OCI-LY1 (cell line): Measurements from ENCODE around the gene NBL1.

Experiments
- CTCF ChIP-seq: fragments of 200-600 bp; sonication (generic), shearing (Covaris generic); IDR thresholded peaks from 2 replicates; pipeline ENCODE4 v1.5.1; 2017; ENCODE audit warnings: mild to moderate bottlenecking, antibody characterized with exemption, low read length, moderate library complexity, mixed read lengths
- EZH2 ChIP-seq: fragments of 200-600 bp; sonication (generic), shearing (Covaris generic); IDR thresholded peaks from 2 replicates; pipeline ENCODE4 v1.8.0; 2017; ENCODE audit warnings: borderline replicate concordance, mixed run types, mild to moderate bottlenecking, antibody characterized with exemption, low read length, moderate library complexity, mixed read lengths

DNA sequence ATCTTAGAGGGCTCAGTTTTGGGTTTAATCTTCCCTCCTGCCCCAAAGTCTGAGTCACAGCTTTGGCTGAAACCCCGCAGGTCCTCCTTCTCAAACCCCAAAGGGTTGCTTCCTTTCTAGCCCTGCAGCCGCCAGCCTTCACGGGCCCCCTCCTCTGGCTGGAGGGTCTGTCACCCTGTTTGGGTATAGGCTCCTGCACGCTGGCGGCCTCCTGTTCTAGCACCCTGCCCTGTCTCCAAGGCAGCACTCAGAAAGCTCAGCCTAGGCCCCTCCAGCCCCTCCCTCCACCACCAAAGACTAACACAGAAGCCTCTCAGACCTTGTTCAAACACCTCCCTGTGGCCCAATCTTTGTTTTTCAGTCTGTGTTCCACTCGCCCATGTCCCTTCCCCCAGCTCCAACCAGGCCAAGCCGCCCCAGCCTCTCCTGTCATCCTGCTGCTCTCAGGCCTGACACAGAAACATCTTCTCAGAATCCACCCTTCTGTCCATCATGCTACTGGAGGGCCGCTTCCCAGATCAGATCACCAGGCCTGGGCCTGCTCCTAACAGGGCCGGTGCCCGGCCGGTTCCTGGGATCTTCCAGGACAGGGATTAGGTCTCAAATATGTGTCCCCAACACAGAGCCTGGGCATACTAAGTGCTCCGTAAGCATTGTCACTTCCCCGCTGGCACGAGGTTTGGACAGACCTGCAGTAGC is 56.1 kb downstream of the NBL1 start:
- TF ChIP-seq CTCF, result no peak
- no peak for TF ChIP-seq EZH2
